HG02571 (cell line): ENCODE results near the gene PPP1R12A.
"Not testable (repeated sequence)": the region's sequence is repeated elsewhere in the genome, so short reads cannot be mapped to it uniquely, and the experiment has no call there.

Source experiments
- ATAC-seq: cut with Tn5 transposase; IDR thresholded peaks from one replicate; pipeline ENCODE4 v1.9.1; 2021; ENCODE audit warnings: mild to moderate bottlenecking, moderate library complexity; ENCODE audit not compliant: unreplicated experiment

The PPP1R12A gene

DNA sequence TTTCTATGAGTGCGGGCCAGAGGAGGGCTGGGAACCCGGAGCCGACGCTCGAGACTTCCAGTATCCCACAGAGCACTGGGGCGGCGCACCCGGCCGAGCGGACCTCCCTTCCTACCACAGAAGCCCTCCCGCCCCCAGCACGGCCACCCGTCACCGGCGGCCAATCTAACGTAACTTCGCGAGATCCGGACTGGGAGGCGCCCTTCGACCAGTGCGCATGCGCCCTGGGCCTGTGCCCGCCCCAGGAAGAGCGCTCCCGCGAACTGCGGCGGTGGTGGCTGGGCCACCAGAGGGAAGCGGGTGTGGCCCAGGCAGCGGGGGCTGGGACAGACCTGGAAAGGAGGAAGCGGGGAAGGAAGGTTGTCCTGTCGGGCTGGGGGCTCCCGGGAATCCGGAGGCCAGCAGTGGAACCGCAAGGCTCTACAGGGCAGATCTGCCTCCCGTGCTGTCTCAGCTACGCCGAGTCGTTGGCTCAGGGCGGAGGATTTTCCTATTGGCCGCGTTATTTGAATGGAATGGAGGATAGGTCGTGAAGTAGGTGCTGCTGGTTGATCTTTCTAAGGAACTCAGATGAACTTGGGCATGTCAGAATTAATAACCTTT, at the start of gene PPP1R12A:
PPP1R12A (minus strand) TSS at position 77 of the 603 bp plus-strand sequence. CDS start 166 bp downstream, outside the sequence.
- peak; percentile 91 for ATAC-seq

DNA sequence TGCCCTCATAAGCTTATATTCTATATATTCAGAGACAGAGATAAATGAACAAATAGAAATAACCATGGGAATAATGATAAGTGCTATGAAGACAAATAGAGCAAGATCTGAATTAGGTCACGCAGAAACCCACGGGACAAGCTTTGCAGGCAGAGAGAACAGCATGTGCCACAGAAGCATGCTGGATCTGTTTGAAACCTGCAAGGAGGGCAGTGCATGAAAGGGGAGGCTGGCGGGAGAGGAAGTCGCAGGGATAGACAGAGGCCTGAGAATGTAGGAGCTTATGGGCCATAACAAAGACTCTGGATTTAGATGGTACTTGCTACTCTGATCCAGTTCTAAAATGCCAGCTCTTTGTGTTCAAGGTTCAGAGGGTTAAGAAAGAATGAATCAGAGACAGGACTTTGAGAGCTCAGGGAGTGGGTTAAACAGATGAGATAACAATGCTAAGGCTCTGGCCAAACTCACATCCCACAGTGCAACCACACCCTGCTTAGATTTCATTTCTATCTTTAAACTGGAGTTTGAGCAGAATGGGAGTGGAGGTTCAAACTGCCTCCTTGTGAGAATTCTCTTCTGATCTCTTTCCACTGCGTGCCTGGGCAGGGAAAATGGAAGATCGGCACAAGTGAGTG, 49.2 kb upstream of the PPP1R12A start:
- no peak for ATAC-seq

DNA sequence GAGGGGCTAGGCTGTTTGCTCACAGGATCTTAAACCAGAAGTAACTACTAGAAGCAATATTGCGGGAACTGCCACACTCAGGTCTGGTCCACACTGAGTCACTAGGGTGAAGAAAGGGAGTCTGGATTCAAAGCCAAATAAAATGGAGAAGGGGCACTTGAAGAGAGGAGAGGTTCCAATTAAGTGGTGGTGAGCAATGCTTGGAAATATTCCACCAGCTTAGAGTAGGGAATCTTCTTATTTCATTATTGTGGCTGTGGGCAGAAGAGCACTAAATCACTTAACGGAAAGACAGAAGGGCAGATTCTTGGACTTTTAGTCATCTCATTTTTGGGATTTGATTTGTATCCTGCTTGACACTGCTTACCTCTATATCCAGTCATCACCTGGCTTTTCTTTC, 48.6 kb upstream of the PPP1R12A start:
- no peak for ATAC-seq

DNA sequence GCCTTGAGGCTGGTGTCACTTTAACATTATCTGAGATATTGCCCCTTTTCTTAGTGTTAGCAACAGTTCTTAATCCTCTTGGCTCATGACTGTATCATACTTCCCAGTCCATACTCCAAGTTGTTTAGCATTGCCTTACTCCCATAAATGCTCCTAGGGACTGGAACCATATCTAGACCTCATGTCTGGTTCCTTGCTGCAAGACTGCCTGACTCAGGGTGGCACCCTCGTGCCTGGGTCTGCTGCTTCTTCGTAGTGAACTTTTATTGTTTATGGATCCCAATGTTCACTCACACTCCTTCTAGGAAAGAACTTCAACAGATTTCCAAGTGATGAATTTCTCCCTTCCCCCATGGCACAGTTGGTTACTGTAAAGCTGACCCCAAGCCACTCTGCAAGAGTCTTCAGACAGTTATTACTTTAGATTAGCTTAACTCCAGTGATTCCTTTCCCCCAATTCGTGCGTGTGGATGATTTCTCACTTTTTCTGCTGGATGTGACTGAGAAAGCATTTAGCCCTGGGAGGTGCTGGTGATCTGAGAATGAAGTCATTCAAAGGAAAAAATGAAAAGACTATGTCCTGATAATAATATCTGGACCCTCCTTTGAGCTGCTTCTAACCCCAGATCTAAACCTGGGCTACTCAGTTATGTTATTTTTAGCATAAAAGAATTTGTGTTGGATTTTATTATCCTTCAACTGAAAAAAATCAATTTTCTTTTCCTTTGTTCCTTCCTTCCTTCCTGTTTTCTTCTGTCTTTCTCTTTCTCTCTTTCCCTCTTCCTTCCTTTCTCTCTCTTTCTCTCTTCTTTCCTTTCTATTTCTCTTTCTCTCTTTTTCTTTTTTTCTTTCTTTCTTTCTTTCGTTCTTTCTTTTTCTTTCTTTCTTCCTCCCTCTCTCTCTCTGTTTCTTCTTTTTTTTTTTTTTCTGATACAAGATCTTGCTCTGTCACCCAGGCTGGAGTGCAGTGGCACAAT, 47.5 kb upstream of the PPP1R12A start:
- ATAC-seq, result no peak

DNA sequence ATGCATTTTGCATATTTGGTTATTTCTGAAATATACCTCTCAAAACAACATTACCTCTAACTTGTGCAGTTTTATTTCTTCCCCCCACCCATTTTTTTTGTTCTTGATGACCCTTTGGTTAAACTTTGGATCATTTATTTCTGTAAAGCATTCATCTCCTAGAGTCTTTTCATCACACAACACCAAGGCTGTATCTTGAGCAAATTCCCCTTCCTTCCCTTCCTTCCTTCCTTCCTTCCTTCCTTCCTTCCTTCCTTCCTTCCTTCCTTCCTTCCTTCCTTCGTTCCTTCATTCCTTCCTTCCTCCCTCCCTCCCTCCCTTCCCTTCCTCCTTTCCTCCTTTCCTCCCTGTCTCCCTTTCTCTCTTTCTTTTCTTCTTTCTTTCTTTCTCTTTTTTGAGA, 43.8 kb upstream of the PPP1R12A start:
- no peak for ATAC-seq

DNA sequence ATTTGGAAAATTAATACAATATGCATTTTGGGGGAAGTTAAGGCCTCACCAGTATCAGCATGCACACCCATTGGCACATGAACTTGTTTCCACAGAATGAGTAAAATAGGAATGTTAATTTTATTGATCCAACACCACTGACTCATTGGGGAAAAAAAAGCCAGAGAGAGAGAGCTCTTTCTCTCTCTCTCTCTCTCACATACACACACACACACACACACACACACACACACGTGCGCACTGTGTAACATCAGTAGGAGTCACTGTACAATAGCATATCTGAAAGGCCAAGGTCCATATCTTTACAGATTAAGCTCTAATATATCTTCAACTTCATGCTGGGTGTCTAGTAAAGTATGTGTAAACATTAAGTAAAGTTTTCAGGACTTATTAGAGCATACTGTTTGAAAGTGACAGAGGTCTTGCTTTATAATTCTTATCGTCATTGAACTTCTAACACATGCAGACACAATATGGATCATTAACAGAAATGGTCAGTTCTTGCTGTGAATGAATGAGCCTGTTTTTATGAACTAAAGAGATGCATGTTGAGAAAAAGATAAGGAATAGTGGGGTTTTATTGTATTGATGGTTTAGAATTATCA, 43.1 kb upstream of the PPP1R12A start:
- ATAC-seq, result not testable (repeated sequence)

DNA sequence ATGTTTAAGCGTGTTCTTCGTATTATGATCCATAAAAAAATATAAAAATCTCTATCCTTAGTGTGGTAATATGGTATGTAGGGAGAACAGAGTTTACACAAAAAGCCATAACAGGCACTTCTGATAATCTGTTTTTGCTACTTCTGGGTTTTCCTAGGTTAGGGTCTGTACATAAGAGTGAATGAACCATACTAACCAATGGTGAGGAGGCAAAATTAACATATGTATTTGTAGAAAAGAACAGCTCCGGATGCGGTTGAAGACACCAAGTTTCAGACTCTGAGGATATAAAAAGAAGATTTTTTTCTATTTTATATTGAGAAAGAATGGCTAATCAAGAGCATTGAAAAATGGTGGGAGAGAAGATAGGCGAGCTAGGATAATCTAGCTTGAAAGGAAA, 40.2 kb upstream of the PPP1R12A start:
- ATAC-seq, result no peak

DNA sequence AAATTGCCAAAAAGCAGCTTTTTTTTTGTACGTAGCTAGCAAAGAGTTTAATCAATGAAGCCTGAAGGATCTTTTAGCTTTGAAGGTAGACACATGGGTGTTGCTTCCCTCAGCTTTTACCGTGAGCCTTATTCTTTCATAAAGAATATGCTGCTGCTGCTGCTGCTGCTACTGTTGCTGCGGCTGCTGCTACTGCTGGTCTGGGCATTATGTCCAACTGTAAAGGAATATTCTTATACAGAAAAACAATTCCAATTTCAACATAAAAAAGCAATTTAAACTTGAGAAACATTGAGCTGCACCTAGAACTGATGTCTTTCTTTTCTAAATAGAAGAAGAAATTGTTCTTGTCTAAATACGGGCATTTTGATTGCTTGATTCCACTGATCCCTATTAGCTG, 38.9 kb upstream of the PPP1R12A start:
- no peak for ATAC-seq

DNA sequence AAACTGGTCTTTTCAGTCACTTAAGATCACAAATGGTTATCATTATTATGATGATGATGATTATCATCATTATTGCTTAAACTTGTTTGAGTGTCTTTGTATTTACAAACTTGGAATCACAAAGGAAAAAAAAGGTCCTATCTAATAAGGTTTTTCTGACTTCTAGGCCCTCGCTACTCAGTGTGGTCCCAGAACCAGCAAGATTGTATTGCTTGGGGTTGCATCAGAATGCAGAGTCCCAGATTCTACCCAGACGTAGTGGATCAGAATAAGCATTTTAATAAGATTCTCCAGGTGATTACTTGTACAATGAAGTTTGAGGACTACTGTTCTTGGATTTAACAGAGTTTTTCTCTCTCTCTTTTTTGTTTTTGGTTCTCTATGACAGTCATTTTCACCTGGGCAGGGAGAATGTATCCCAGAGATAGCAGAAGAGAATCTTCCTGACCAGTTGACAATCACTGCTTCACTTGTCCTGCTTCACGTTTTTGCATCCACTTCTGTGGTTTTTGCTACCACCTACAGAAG, 29.3 kb upstream of the PPP1R12A start:
- no peak for ATAC-seq

DNA sequence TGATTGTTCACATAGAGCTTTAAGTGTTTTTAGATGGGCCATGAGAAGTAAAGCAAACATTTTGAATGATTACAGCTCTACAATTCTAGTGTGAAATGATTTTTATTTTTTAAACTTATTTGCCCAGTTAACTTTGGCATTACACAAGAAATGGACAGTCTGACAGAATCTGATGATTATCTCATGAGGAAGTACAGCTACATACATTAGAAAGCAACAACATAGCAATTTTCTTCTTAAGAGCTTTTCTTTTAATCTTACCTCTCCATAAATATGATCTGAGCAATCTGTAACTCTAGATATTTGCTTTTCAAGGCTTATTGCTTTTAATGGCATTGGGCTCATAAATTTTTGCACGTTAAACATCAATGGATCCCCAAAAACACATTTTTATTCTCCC, 26.5 kb upstream of the PPP1R12A start:
- ATAC-seq, result no peak

DNA sequence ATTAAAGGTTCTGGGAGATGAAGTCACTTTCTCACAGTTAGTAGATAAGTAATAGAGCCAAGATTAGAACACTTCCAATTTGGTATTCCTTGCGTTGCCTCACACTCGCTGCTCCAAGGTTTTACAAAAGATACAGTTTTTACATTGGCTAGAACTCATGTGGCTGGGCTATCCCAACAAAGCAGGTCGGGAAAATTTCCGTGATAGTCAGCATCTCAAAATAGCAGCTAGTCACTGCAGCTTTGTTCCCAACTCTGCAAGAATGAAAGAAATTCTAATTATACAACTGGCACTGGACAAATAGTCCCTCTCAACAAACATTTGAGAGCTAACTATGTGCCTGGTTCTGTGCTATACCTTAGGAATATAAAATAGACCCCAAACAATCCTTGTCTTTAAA, 24.6 kb upstream of the PPP1R12A start:
- no peak for ATAC-seq

DNA sequence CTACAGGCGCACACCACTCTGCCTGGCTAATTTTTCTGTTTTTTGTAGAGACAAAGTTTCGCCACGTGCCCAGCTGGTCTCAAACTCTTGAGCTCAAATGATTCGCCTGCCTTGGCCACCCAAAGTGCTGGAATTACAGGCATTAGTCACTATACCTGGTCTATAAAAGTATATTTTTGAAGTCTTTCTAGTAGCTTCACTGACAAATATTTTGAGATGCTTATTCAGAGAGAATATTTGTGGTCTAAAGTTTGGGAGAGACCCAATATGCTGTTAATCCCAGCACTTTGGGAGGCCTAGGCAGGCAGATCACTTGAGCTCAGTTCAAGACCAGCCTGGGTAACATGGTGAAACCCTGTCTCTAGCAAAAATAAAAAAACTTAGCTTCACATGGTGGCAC, 22.0 kb upstream of the PPP1R12A start:
- ATAC-seq, result no peak

DNA sequence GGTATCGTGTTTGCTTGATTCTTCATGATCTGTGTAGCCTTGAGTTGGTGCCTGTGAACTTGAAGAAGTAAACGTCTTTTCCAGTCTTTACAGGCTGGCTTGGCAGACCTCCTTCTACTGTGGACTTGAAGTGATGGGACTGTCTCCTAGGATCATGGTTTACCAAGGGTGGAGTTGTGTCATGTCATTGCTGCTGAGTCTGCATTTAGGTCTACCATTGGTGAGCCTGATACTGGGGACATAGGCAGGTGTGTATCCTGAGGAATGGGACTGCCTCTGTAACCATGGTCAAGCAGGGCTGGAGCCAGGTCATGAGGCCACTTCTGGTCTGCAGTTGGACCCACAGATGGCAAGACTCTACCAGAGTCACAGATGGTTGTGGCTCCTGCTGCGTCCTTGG, 20.7 kb upstream of the PPP1R12A start:
- no peak for ATAC-seq

DNA sequence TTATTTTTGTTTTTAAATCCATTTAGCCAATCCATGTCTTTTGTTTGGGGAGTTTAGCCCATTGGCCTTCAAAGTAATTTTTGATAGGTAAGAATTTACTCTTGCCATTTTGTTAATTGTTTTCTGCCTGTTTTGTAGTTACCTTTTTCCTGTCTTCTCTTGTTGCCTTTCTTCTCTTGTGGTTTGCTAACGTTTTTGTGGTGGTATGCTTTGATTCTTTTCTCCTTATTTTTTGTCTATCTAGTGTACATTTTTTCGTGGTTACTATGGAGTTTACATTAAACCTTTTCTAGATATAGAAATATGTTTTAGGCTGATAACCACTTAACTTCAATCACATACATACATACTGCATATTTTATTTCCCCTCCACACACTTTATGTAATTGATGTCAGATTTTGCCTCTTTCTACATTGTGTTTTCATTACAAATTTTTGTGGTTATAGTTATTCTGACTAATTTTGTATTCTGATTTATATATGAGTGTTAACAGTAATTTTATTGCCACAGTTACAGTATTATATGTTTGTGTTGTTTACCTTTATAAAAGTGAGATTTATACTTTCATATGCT, 19.2 kb upstream of the PPP1R12A start:
- no peak for ATAC-seq

DNA sequence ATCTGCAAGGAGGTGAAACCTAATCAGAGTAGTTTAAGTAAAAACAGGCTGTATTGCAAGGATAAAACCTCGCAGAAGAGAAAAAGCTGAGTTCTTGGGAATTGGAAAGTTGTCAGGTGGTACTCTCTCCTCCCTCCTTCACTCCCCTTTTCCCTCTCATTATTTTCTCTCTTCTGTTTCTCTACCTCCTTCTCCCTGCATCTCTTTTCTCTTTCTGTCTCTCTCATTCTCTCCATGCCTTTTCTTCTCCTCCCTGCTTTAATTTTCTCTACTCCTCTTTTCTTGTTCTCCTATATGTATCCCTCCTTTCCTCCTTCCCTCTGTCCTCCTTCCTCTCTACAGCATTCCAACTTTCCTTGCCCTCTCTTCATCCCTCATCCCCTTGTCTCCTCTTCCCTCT, 14.2 kb upstream of the PPP1R12A start:
- no peak for ATAC-seq

DNA sequence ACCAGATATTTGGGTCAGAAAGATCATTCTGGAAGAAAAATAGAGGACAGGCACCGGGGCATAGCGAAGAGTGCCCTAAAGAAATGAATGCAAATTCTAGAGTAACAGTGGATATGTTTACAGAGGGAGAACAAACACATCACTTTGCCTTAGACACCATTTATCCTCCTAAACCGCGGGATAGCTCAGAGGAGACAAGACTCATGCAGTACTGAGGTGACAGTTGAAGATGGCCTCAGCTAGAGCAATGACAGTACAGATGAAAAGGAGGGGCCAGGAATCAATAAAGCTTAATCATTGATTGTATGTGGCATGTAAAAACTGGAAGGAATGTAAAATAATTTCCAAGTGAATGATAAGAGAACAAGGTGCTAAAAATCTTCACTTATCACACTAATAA, 10.5 kb upstream of the PPP1R12A start:
- no peak for ATAC-seq

DNA sequence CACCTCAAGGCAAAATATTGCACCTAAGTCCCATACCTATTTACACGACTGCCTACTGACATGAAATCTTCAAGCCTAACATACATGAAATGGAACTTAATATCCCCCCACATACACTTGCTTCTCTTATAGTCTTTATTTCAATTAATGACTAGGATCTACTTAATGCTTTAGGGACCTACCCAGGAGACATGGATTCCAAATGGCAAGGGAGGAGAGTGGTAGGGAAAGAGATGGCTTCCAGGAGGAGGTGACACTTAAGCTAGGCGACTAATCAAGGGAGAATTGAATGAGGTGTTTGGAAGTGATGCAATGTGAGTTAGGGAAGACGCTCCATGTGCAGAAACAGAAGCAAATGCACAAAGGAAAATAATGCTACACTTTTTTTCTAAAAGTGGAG, 9.7 kb upstream of the PPP1R12A start:
- no peak for ATAC-seq

DNA sequence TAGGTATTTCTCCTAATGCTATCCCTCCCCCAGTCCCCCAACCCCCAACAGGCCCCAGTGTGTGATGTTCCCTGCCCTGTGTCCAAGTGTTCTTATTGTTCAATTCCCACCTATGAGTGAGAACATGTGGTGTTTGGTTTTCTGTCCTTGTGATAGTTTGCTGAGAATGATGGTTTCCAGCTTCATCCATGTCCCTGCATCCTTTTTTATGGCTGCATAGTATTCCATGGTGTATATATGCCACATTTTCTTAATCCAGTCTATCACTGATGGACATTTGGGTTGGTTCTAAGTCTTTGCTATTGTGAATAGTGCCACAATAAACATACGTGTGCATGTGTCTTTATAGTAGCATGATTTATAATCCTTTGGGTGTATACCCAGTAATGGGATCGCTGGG, 7.9 kb upstream of the PPP1R12A start:
- not testable (repeated sequence) for ATAC-seq

DNA sequence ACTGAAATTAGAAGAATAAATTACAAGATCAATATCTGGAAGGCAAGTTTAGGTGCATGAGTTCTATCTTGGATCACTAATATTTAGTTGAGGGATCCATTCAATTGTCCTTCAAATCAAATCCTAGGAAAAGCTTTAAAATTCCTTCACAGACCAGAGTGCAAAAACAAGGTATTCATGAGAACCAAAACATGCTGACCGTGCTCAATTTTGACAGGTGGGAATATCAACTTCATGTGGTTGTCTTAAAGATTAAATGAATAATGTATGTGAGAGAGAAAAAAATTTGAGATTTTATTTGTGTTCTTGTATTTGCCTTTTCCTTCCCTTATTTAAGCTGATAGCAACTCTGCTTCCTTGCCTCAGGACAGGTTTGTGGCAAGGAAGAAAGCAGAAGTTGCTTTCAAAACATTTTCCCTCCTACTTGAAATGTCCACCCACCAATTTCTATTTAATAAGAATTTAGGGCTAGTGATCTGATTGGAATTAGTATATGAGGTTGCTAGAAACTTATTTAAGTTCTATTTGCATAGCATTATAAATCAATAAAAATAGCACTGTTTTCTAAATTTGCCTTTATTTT, 4.9 kb upstream of the PPP1R12A start:
- no peak for ATAC-seq

DNA sequence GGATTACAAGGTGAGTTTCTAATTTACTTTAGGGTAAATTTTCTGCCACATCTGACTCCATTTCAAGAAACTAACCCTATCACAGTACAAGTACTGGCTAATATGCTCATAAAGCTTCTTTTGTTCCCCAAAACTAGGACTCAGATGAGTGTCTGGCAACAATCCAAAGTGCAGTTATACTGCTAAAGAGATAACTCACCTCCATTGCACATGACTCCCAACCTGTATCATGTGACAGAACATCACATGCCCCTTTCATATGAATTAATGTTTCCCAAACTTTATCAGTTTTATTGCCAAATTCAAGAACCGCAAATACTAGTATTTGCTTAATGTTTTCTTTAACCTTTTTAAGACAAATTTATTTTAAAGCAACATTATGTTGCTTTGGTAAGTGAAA, 3.9 kb upstream of the PPP1R12A start:
- no peak for ATAC-seq
